Brain pericyte (primary cell): ENCODE data around the gene CDX1.
"Not testable (repeated sequence)": the region's sequence is repeated elsewhere in the genome, so short reads cannot be mapped to it uniquely, and the experiment has no call there.

Source experiments
- DNase-seq: peaks from one replicate; pipeline ENCODE4 v3.0.0-alpha.2; 2012; ENCODE audit warnings: low read depth, low spot score

CDX1 gene

DNA sequence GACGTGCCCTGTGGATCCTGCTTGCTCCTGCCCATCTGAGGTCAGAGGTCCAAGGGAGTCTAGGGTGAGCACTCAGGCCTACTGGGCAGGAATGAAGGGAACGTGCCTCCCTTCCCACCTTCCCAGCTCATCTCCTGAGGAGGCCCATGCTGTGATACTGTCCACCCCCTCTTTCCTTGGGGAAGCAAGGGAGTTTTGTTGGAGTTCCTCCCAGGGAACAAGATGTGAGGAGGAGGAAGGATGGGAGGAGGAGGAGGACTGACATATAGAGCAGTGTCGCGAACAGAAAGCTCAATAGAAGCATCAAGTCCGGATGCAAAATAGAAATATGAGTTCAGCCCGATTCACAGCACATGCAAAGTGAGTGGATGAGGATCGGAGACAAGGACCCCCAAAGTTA lies 64.3 kb downstream of the CDX1 start:
- no peak for DNase-seq

DNA sequence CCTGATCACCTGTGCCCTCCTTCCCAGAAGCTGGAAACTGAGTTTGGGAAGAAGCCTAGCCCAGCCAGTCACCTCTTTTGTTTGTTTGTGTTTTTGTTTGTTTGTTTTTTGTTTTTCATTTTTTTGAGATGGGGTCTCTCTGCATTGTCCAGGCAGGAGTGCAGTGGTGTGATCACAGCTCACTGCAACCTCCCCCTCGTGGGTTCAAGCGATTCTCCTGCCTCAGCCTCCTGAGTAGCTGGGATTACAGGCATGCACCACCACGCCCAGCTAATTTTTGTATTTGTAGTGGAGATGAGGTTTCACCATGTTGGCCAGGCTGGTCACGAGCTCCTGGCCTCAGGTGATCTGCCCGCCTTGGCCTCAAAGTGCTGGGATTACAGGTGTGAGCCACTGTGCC lies 67.1 kb downstream of the CDX1 start:
- not testable (repeated sequence) for DNase-seq
